H1 (cell line): ENCODE measurements around the gene MYBPC2.

ENCODE experiments used
- EP300 ChIP-seq, 2 experiments: IDR thresholded peaks; 1 replicate in 1 of 2; 2 replicates in 1 of 2; pipeline ENCODE4 v1.6.1; 2011 to 2012; ENCODE audit warnings: low read depth in 2 of 2, low read length in 2 of 2, mild to moderate bottlenecking in 2 of 2, borderline replicate concordance in 1 of 2, inconsistent platforms in 1 of 2, moderate library complexity in 1 of 2
- EZH2 ChIP-seq: fragments of 200-600 bp; sonication (generic); IDR thresholded peaks from 2 replicates; pipeline ENCODE4 v1.7.1; 2012; ENCODE audit warnings: low read depth, mild to moderate bottlenecking, moderate library complexity, low read length, inconsistent platforms; ENCODE audit not compliant: severe bottlenecking
- POLR2A ChIP-seq, 2 experiments: IDR thresholded peaks; 1 replicate in 1 of 2; 2 replicates in 1 of 2; pipeline ENCODE4 v1.6.1; 2011; ENCODE audit warnings: low read depth in 2 of 2, low read length in 2 of 2, mild to moderate bottlenecking in 2 of 2; ENCODE audit errors: control extremely low read depth in 1 of 2
- SP4 ChIP-seq: IDR thresholded peaks from 2 replicates; pipeline ENCODE4 v1.6.1; 2012; ENCODE audit warnings: low read length, inconsistent platforms
- SRF ChIP-seq: IDR thresholded peaks from 2 replicates; pipeline ENCODE4 v1.6.1; 2011; ENCODE audit warnings: mild to moderate bottlenecking, low read depth, low read length, moderate library complexity
- TCF12 ChIP-seq: IDR thresholded peaks from 2 replicates; pipeline ENCODE4 v1.6.1; 2011; ENCODE audit warnings: low read depth, mild to moderate bottlenecking, low read length
- ZNF274 ChIP-seq: IDR thresholded peaks from 2 replicates; pipeline ENCODE4 v1.7.0; 2012; ENCODE audit warnings: low read length, borderline replicate concordance; ENCODE audit errors: extremely low read depth
- TF ChIP-seq, protein P1 (sequence below), 3 experiments: IDR thresholded peaks; 1 replicate in 2 of 3; 2 replicates in 1 of 3; pipeline versions ENCODE4 v1.5.1 to v1.6.1; 2011; ENCODE audit warnings: low read length in 3 of 3, mild to moderate bottlenecking in 3 of 3, inconsistent platforms in 2 of 3, low read depth in 1 of 3, moderate library complexity in 1 of 3; ENCODE audit not compliant: insufficient read depth in 1 of 3; ENCODE audit errors: control extremely low read depth in 1 of 3
- TF ChIP-seq, protein P2 (sequence below): IDR thresholded peaks from 2 replicates; pipeline ENCODE4 v1.6.1; 2012; ENCODE audit warnings: low read length, inconsistent platforms

DNA sequence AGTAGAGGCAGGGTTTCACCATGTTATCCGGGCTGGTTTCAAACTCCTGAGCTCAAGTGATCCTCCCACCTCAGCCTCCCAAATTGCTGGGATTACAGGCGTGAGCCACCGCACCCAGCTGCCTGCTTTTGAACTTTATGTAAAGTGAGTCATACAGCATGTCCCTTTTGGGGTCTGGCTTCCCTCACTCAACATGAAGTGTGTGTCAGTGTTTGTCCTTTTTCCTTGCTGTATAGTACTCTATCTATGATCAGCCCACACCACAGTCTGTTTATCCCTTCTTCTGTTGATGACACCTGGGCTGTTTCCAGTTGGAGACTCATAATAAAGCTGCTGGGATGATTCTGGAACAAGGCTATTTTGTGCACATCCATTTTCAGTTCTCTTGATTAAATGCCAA is 11.9 kb upstream of the MYBPC2 start:
- TF ChIP-seq, protein P1, sequence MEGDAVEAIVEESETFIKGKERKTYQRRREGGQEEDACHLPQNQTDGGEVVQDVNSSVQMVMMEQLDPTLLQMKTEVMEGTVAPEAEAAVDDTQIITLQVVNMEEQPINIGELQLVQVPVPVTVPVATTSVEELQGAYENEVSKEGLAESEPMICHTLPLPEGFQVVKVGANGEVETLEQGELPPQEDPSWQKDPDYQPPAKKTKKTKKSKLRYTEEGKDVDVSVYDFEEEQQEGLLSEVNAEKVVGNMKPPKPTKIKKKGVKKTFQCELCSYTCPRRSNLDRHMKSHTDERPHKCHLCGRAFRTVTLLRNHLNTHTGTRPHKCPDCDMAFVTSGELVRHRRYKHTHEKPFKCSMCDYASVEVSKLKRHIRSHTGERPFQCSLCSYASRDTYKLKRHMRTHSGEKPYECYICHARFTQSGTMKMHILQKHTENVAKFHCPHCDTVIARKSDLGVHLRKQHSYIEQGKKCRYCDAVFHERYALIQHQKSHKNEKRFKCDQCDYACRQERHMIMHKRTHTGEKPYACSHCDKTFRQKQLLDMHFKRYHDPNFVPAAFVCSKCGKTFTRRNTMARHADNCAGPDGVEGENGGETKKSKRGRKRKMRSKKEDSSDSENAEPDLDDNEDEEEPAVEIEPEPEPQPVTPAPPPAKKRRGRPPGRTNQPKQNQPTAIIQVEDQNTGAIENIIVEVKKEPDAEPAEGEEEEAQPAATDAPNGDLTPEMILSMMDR (IDR thresholded peaks at IDR 0.05; ENCODE audit: control extremely low read depth in 1 of 3, insufficient read depth in 1 of 3, low read depth in 1 of 3, low read length in 3 of 3): no peak
- TF ChIP-seq, protein P2, sequence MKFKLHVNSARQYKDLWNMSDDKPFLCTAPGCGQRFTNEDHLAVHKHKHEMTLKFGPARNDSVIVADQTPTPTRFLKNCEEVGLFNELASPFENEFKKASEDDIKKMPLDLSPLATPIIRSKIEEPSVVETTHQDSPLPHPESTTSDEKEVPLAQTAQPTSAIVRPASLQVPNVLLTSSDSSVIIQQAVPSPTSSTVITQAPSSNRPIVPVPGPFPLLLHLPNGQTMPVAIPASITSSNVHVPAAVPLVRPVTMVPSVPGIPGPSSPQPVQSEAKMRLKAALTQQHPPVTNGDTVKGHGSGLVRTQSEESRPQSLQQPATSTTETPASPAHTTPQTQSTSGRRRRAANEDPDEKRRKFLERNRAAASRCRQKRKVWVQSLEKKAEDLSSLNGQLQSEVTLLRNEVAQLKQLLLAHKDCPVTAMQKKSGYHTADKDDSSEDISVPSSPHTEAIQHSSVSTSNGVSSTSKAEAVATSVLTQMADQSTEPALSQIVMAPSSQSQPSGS: no peak
- no peak for TF ChIP-seq SRF
- no peak for TF ChIP-seq POLR2A (IDR thresholded peaks at IDR 0.05; ENCODE audit: control extremely low read depth in 1 of 2, low read depth in 2 of 2, low read length in 2 of 2)
- no peak for TF ChIP-seq ZNF274
- TF ChIP-seq TCF12: no peak
- TF ChIP-seq EP300 (IDR thresholded peaks at IDR 0.05; ENCODE audit: borderline replicate concordance in 1 of 2, low read depth in 2 of 2, low read length in 2 of 2): no peak
- no peak for TF ChIP-seq SP4
- no peak for TF ChIP-seq EZH2
